HepG2 (cell line): ENCODE results near the gene SELENOM. TPM values are rescaled to one million over a fixed set of nuclear protein-coding genes. Genes with fewer than 3 reads are reported as not detected.

Experiments
- ATAC-seq: fragments of 200-7000 bp; cut with Tn5 transposase; 3 replicates; pipeline ENCODE4 v1.9.1; 2020; ENCODE audit warnings: mild to moderate bottlenecking, moderate library complexity
- BruUV-seq: library from RNA; stranded (reverse); fragments of 400-500 nt; replicated peaks from 2 replicates; lab custom pipeline; 2021; lab: Mats Ljungman, UMichigan
- CTCF ChIA-PET: fragments of 300-600 bp; formaldehyde crosslinking; extraction: SDS; loops from one replicate; lab custom pipeline; 2021; ENCODE audit warnings: low total read pairs, inconsistent platforms, low intra/inter-chr PET ratio; lab: Yijun Ruan, JAX
- POLR2A ChIA-PET: fragments of 350-600 bp; sonication (Branson Sonifier 250); formaldehyde crosslinking; loops from one replicate; lab custom pipeline; 2020; ENCODE audit warnings: antibody characterized with exemption, inconsistent platforms; lab: Yijun Ruan, JAX
- DNase-seq: peaks from one replicate; pipeline ENCODE4 v3.0.0-alpha.2; 2015; ENCODE audit warnings: low spot score
- FAIRE-seq: peaks from 3 replicates; lab custom pipeline; 2011; peaks lifted over from hg19 to GRCh38; lab: Jason Lieb, UNC
- H2AFZ ChIP-seq: one replicate; pipeline ENCODE4 v1.6.1; 2011; ENCODE audit warnings: low read length, inconsistent platforms
- H3K27ac ChIP-seq: fragments of 300-600 bp; 3 replicates; pipeline ENCODE4 v1.8.0; 2011; ENCODE audit warnings: mixed run types, mild to moderate bottlenecking, mixed read lengths, low read length, inconsistent platforms; ENCODE audit not compliant: insufficient read depth; ENCODE audit errors: extremely low read length
- H3K27me3 ChIP-seq, 2 experiments: fragments of 200-600 bp in 1 of 2; 2 replicates in 1 of 2; 3 replicates in 1 of 2; pipeline versions ENCODE4 v1.6.0 to v1.8.0; 2011; ENCODE audit warnings: low read length in 2 of 2, mild to moderate bottlenecking in 2 of 2, moderate library complexity in 2 of 2, inconsistent platforms in 1 of 2; ENCODE audit not compliant: insufficient read depth in 2 of 2, control insufficient read depth in 1 of 2
- H3K36me3 ChIP-seq, 2 experiments: fragments of 200-600 bp in 1 of 2; replicated peaks in 1 of 2; 2 replicates in 1 of 2; 3 replicates in 1 of 2; pipeline versions ENCODE4 v1.5.1 to v1.8.0; 2011; ENCODE audit warnings: low read length in 2 of 2, inconsistent platforms in 1 of 2; ENCODE audit not compliant: insufficient read depth in 2 of 2, control insufficient read depth in 1 of 2
- H3K4me1 ChIP-seq: 2 replicates; pipeline ENCODE4 v1.5.1; 2012; ENCODE audit warnings: low read length, inconsistent platforms; ENCODE audit not compliant: insufficient read depth
- H3K4me2 ChIP-seq: 2 replicates; pipeline ENCODE4 v1.6.0; 2011; ENCODE audit warnings: low read depth, low read length, inconsistent platforms
- H3K4me3 ChIP-seq, 3 experiments: fragments of 200-600 bp in 1 of 3; sonication (generic), shearing (Covaris generic) in 1 of 3; replicated peaks in 1 of 3; 2 replicates each; pipeline ENCODE4 v1.5.1; 2011 to 2016; ENCODE audit warnings: low read length in 3 of 3, inconsistent platforms in 2 of 3, low read depth in 2 of 3, mild to moderate bottlenecking in 2 of 3, control low read depth in 1 of 3, mixed read lengths in 1 of 3; ENCODE audit not compliant: insufficient read depth in 1 of 3
- H3K79me2 ChIP-seq: one replicate; pipeline ENCODE4 v1.6.1; 2011; ENCODE audit warnings: low read length, inconsistent platforms; ENCODE audit not compliant: insufficient read depth
- H3K9ac ChIP-seq: 2 replicates; pipeline ENCODE4 v1.6.0; 2011; ENCODE audit warnings: mild to moderate bottlenecking, low read depth, low read length, inconsistent platforms; ENCODE audit not compliant: insufficient read depth
- H3K9me3 ChIP-seq: 2 replicates; pipeline ENCODE4 v1.5.1; 2012; ENCODE audit warnings: mild to moderate bottlenecking, low read length
- H4K20me1 ChIP-seq: 2 replicates; pipeline ENCODE4 v1.6.0; 2011; ENCODE audit warnings: inconsistent platforms, mild to moderate bottlenecking, low read length, moderate library complexity; ENCODE audit not compliant: insufficient read depth
- DPF2 ChIP-seq: sonication (generic); formaldehyde crosslinking; IDR thresholded peaks from 2 replicates; pipeline ENCODE4 v1.4.0; 2020; ENCODE audit warnings: mild to moderate bottlenecking, low read depth, missing genetic modification reagents, borderline replicate concordance
- GPN1 ChIP-seq: sonication (generic); formaldehyde crosslinking; IDR thresholded peaks from 2 replicates; pipeline ENCODE4 v1.5.1; 2020; ENCODE audit warnings: missing genetic modification reagents, borderline replicate concordance
- HDAC2 ChIP-seq: sonication (generic); formaldehyde crosslinking; IDR thresholded peaks from 2 replicates; pipeline ENCODE4 v1.4.0; 2020; ENCODE audit warnings: missing genetic modification reagents
- KDM4B ChIP-seq: sonication (generic); formaldehyde crosslinking; IDR thresholded peaks from 2 replicates; pipeline ENCODE4 v1.4.0; 2020; ENCODE audit warnings: missing genetic modification reagents
- MTERF4 ChIP-seq: sonication (generic); formaldehyde crosslinking; IDR thresholded peaks from 2 replicates; pipeline ENCODE4 v1.8.0; 2023; ENCODE audit warnings: mild to moderate bottlenecking, missing genetic modification reagents
- RBM22 ChIP-seq: fragments of 200-400 bp; formaldehyde crosslinking; optimal IDR thresholded peaks from 2 replicates; pipeline ENCODE3; 2017; ENCODE audit warnings: mild to moderate bottlenecking, low read length, moderate library complexity
- RERE ChIP-seq: IDR thresholded peaks from 2 replicates; pipeline ENCODE4 v1.6.1; 2016; ENCODE audit warnings: low read depth, missing genetic modification reagents, missing compliant biosample characterization
- REST ChIP-seq, 2 experiments: IDR thresholded peaks; 2 replicates each; pipeline ENCODE4 v1.6.1; 2011 to 2012; ENCODE audit warnings: low read length in 2 of 2, borderline replicate concordance in 1 of 2, low read depth in 1 of 2, mild to moderate bottlenecking in 1 of 2, moderate library complexity in 1 of 2
- TCF12 ChIP-seq, 2 experiments: fragments of 450-650 bp in 1 of 2; sonication (generic) in 1 of 2; formaldehyde crosslinking in 1 of 2; IDR thresholded peaks; 2 replicates each; pipeline versions ENCODE4 v1.6.1 to v1.8.0; 2017 to 2022; ENCODE audit warnings: antibody characterized with exemption in 1 of 2, mild to moderate bottlenecking in 1 of 2, missing genetic modification reagents in 1 of 2, moderate library complexity in 1 of 2
- ZC3H13 ChIP-seq: sonication (generic); formaldehyde crosslinking; IDR thresholded peaks from 2 replicates; pipeline ENCODE4 v1.8.1; 2023; ENCODE audit warnings: mild to moderate bottlenecking, missing genetic modification reagents, moderate library complexity
- ZNF576 ChIP-seq: sonication (generic); formaldehyde crosslinking; IDR thresholded peaks from 2 replicates; pipeline ENCODE4 v1.4.0; 2020; ENCODE audit warnings: mild to moderate bottlenecking, missing genetic modification reagents
- ZNF7 ChIP-seq: IDR thresholded peaks from 2 replicates; pipeline ENCODE4 v1.6.1; 2016; ENCODE audit warnings: missing biosample characterization, missing genetic modification reagents
- ZSCAN25 ChIP-seq: sonication (generic); formaldehyde crosslinking; IDR thresholded peaks from 2 replicates; pipeline ENCODE4 v1.8.0; 2022; ENCODE audit warnings: mild to moderate bottlenecking, missing genetic modification reagents
- WGBS: methylation state at CpG from one replicate; pipeline ENCODE4 v1.1.6; 2017; ENCODE audit warnings: low lambda C conversion rate; 5-methylcytosine and 5-hydroxymethylcytosine counted together
- in situ Hi-C: cut with HindIII; loops from 2 replicates; pipeline ENCODE4 v1.10.0; 2017; ENCODE audit warnings: low pct_unique_long_range_greater_than_20kb; ENCODE audit not compliant: extremely low pct_ligation_motif_present
- intact Hi-C: fragments of 100-400 bp; cut with micrococcal nuclease; formaldehyde crosslinking; loops from one replicate; pipeline ENCODE4 v1.10.0; 2022; ENCODE audit not compliant: unreplicated experiment
- polyA plus RNA-seq, 8 experiments: library from polyadenylated mRNA; depleted of rRNA in 3 of 8; stranded (reverse) in 7 of 8; unstranded in 1 of 8; fragments of >200 nt; fragmentation: Illumina TruSeq in 4 of 8; extraction: Trizol in 4 of 8; gene quantifications; 2 replicates each; pipeline versions ENCODE4 v1.2.1 to v1.2.3, GENCODE V29; 2011 to 2016; ENCODE audit warnings: low read depth in 4 of 8, missing spikeins in 1 of 8, mixed read lengths in 1 of 8; ENCODE audit not compliant: insufficient read depth in 1 of 8
- total RNA-seq, 5 experiments: library from RNA; depleted of rRNA; stranded (reverse); fragments of >200 nt; fragmentation: Illumina TruSeq; extraction: Trizol; gene quantifications; 2 replicates each; pipeline ENCODE4 v1.2.3, GENCODE V29; 2016; ENCODE audit warnings: low read depth in 1 of 5

SELENOM gene
- total and polyA plus RNA-seq, 2 of the 13 experiments (the other 11 are each of a cell fraction or from before 2014, with no cell fraction given): 4.1 to 4.3 TPM

GRCh38 chr22:31097941-31098631, 9.3 kb downstream of the SELENOM start:
- intact Hi-C loops (no loop called here), in situ Hi-C loops (no loop called here)
- no peak overlapping the region for H3K27ac ChIP-seq
- TF ChIP-seq ZSCAN25: no peak
- no peak for TF ChIP-seq REST (IDR thresholded peaks at IDR 0.05; ENCODE audit: borderline replicate concordance in 1 of 2, low read depth in 1 of 2, low read length in 2 of 2)
- no peak for TF ChIP-seq HDAC2 (CRISPR knock-in tag)
- no peak for TF ChIP-seq MTERF4 (CRISPR knock-in tag)
- no peak for TF ChIP-seq TCF12 (IDR thresholded peaks at IDR 0.05)
- TF ChIP-seq TCF12 (CRISPR knock-in tag; IDR thresholded peaks at IDR 0.05): no peak
- no peak for TF ChIP-seq ZNF576 (CRISPR knock-in tag)
- no peak for TF ChIP-seq DPF2 (CRISPR knock-in tag)
- TF ChIP-seq GPN1: no peak
- TF ChIP-seq ZC3H13 (CRISPR knock-in tag): no peak
- TF ChIP-seq KDM4B (CRISPR knock-in tag): no peak
- TF ChIP-seq ZNF7 (CRISPR knock-in tag): no peak
- no peak for TF ChIP-seq RBM22
- no peak for TF ChIP-seq RERE
- H3K4me3 ChIP-seq: no peak overlapping the region
- 95% methylated on average over 8 of the region's 10 CpGs for WGBS
- no peaks in the 10 kb centered on the region for H3K27me3 ChIP-seq
- no peaks in the 10 kb centered on the region for H3K9me3 ChIP-seq
- no peak overlapping the region for H3K4me2 ChIP-seq
- no TSS peak for BruUV-seq
- H4K20me1 ChIP-seq: no peaks in the 10 kb centered on the region
- H3K9ac ChIP-seq: no peak overlapping the region
- no peaks in the 10 kb centered on the region for H3K79me2 ChIP-seq
- FAIRE-seq (no peak), DNase-seq (no peak), ATAC-seq (no peak)
- CTCF ChIA-PET: no interaction called here
- POLR2A ChIA-PET: interaction anchor here (0.7 kb wide), 1 partner anchor 449 kb away, joined by 4 read pairs; no protein-coding TSS in a partner anchor
- peaks cover 19% of the 10 kb centered on the region for H3K4me1 ChIP-seq
- H3K36me3 ChIP-seq: peaks cover 23 to 39% of the 10 kb centered on the region in 2 experiments; a peak in 4 of 5 replicates
- no peak overlapping the region for H2AFZ ChIP-seq
